Mucosa of gallbladder (tissue), 1 donor: ENCODE results near the gene PSIP1. TPM values are rescaled to one million over a fixed set of nuclear protein-coding genes. Genes with fewer than 3 reads are reported as not detected.
"Not testable (repeated sequence)": the region's sequence is repeated elsewhere in the genome, so short reads cannot be mapped to it uniquely, and the experiment has no call there.

Experiments
- DNase-seq: peaks from one replicate; pipeline ENCODE4 v3.0.0-alpha.2; 2020; ENCODE audit warnings: low spot score
- total RNA-seq: library from RNA; stranded (reverse); gene quantifications from one replicate; pipeline ENCODE4 v1.2.1, GENCODE V29; 2021
- donor health status: DM: no; HTN: no; CAD: no.

Gene PSIP1
- total RNA-seq, 1 donor from 2014 or later = 45.1 TPM

GRCh38 chr9:15505921-15506320 lies 4.8 kb downstream of the PSIP1 start:
- DNase-seq = no peak

DNA sequence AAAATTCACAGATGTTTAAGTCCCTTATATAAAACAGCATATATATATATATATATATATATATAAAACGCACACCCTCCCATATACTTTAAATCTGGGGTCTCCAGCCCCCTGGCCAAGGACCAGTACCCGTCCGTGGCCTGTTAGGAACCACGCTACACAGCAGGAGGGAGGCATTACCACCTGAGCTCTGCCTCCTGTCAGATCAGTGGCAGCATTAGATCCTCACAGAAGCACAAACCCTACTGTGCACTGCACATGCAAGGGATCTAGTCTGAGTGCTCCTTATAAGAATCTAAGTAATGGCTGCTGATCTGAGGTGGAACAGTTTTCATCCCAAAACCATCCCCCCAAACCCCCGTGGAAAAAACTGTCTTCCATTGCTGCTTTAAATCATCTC lies 9.0 kb downstream of the PSIP1 start:
- DNase-seq = no peak

- DNase-seq = no peak
Measured at GRCh38 chr9:15501179-15501578, 9.6 kb downstream of the PSIP1 start.

GRCh38 chr9:15499139-15499538 lies 11.6 kb downstream of the PSIP1 start:
- DNase-seq = no peak

DNA sequence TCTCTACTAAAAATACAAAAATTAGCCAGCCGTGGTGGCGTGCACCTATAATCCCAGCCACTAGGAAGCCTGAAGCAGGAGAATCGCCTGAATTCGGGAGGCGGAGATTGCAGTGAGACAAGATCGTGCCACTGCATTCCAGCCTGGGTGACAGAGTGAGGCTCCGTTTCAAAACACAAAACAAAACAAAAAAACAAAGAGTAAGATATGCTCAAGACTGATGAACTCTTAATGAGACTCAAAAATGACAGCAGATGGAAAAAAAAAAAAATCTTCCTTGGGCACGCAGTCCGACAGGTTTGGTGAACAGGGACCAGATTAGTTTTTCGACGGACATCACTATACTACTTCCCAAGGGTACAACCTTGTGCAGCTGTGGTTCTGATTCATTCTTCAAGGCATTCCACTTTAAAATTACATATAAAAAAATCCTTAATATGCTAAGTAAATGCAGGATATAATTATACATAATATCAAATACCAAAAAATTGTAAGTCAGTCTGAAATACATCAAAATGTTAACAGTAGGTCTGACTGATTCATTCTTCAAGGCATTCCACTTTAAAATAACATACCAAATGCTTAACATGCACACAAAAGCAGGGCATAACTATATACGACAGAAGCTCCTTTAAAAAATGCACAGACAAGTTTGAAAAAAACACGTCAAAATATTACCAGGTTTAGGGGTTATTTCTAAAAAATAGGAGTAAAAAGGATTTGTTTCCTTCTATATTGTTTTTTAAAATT lies 12.3 kb downstream of the PSIP1 start:
- no peak for DNase-seq

- DNase-seq = no peak
Measured at GRCh38 chr9:15492485-15493150, 18.2 kb downstream of the PSIP1 start.

- no peak for DNase-seq
Measured at GRCh38 chr9:15491950-15492349, 18.8 kb downstream of the PSIP1 start.

DNA sequence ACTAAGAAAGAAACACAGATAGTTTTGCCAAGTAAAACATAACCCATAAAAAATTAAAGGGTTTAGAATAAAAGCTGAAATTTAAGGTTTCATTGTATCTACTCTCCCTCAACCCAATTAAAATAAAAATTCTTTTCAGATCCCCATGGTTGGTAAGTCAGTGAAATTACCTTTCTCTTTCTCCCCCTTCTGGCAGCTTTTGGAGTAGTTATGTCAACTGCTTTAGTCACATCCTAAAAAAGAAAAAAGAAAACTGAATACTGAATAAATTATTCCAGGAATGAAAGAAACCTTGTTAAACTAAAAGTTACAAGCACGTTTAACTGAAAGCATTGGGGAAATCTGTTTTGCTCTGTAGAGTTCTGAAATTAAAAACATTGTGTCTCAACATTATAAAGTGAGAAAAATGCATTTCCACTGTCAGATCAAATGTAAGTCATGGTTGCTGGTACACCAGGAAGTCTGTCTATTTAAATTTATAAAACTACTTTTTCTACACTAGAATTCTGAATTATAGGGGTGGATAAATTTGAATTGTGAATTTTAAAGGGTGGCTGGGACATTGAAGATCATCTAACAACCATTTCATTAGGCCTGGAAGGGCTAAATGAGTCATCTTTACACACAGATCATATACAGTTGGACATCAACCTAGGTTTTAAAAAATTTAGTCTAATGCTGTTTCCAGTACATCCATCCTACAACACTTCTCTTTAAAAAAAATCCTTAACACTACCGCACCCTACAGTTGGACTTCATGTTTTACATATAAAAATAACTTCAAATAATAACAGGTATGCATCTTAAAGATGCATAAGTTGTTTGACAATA lies 24.7 kb downstream of the PSIP1 start:
- no peak for DNase-seq

GRCh38 chr9:15484802-15485201 lies 26.0 kb downstream of the PSIP1 start:
- no peak for DNase-seq

GRCh38 chr9:15482146-15482545 lies 28.6 kb downstream of the PSIP1 start:
- no peak for DNase-seq

DNA sequence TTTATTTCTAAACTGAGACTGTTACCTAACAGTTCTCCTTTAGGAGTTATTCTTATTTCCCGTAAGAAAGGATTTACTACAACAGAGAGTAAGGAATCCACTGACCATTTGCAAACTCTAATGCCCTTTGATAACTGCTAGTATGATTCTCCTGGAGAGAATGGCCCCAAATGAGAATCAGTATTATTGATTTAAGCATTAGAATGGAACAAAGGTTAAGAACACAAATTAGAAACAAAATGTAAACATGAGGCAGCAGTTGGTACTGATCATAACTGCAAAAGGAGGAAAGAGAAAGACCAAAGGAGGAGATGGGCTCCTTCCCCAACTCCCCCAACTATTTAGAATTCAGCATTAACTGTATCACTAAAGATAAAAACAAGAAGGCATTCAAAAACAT lies 30.7 kb downstream of the PSIP1 start:
- no peak for DNase-seq

- no peak for DNase-seq
Measured at GRCh38 chr9:15475923-15476536, 34.7 kb downstream of the PSIP1 start.

DNA sequence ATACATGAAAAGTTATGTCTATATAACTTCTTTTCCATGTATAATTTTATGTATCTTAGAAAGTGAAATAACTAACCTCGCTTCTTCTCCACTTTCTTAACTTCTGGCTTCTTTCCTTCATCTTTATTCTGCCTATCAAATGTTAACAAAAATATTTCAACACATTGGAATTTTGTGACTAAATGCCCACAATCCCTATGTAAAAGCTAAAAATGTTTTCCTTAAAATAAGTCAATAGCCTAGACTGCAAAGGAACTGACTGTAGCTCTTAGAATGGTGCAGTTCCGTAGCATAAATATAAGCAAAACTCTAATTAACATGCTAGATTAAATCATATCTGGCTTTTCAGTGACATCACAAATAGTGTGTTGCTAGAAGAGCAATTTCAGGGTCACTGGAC lies 40.9 kb downstream of the PSIP1 start:
- no peak for DNase-seq

- no peak for DNase-seq
Measured at GRCh38 chr9:15469406-15469805, 41.4 kb downstream of the PSIP1 start.

DNA sequence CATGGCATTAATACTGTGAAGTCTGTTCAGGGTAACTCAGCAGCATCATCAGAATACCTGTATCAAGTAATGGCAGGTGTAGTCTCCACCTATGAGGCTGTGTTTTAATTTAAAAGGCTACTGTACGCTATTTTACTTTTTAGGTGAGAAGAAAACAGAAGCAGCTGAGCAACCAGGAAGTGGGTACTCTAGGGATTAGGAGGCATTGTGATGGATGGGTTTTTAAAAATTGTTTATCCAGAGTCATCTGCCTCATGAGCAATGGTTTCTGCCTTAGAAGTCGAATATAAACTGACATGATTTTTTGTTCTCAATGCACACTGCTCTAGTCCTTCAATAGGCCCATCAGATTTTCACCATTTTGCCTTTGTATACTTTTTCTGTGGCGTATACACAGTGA lies 42.6 kb downstream of the PSIP1 start:
- DNase-seq = no peak

DNA sequence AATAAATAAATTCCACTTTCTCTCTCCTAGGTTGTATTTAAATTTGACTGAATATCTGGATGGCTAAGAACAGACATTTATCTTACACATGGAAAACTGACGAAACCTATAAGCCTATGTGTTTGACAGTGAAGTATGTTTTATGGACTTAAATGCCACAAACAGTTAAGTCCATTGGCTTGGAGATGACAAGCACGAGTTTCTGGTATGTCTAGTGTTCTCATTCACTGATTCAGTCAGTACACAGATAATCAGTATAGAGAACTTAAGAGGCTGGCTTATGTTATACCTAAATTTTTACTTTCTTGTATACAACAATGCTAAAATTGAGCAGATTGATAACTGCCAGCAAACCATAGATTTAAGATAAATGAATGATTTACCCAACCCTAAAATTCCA lies 49.2 kb downstream of the PSIP1 start:
- no peak for DNase-seq

DNA sequence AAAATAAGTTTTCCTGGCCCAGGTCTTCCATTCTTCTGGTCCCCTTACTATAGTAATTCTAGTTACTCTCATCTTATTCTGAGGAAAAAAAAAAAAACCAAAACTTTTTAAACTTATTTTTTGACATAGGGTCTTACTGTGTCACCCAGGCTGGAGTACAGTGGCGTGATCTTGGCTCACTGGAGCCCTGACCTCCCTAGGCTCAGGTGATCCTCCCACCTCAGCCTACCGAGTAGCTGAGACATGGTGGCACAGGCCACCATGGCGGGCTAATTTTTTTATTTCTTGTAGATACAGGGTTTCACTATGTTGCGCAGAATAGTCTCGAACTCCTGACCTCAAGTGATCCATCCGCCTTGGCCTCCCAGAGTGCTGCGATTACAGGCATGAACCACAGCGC lies 49.7 kb downstream of the PSIP1 start:
- DNase-seq = no peak

DNA sequence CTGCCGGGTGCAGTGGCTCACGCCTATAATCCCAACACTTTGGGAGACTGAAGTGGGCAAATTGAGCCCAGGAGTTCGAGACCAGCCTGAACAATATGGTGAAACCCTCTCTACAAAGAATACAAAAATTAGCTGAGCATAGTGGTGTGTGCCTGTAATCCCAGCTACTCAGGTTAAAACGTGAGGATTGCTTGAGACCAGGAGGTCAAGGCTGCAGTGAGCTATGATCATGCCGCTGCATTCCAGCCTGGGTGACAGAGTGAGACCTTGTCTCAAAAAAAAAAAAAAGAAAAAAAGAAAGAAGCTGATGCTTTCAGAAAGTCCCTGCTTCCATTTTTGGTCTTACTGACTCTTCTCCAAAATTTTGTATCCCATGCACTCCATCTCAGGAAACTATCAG lies 56.8 kb downstream of the PSIP1 start:
- DNase-seq = no peak

DNA sequence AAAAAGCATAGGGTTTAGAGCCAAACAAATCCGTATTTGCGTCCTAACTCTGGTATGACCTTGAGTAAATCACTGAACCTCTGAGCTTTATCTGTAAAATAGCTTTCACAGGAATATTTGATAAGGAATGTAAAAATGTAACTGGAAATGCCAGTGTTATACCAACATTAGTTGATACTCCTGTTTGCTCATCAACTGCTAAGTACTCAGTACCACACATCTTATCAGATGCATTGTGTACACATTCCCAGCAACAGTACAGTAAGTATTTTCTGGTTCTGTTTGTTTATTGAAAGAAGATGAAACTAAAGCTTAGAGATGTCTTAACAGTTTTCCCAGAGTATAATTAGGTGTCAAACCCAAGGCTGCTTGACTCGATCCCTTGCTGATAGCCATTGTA lies 66.6 kb downstream of the PSIP1 start:
- DNase-seq = no peak

- DNase-seq = not testable (repeated sequence)
Measured at GRCh38 chr9:15442264-15442663, 68.5 kb downstream of the PSIP1 start.

DNA sequence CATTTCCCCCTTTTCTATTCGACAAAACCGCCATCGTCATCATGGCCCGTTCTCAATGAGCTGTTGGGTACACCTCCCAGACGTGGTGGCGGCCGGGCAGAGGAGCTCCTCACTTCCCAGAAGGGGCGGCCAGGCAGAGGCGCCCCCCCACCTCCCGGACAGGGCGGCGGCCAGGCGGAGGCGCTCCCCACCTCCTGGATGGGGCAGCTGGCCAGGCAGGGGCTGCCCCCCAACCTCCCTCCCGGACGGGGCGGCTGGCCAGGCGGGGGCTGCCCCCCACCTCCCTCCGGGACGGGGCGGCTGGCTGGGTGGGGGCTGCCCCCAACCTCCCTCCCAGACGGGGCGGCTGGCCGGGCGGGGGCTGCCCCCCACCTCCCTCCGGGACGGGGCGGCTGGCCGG lies 68.9 kb downstream of the PSIP1 start:
- not testable (repeated sequence) for DNase-seq

DNA sequence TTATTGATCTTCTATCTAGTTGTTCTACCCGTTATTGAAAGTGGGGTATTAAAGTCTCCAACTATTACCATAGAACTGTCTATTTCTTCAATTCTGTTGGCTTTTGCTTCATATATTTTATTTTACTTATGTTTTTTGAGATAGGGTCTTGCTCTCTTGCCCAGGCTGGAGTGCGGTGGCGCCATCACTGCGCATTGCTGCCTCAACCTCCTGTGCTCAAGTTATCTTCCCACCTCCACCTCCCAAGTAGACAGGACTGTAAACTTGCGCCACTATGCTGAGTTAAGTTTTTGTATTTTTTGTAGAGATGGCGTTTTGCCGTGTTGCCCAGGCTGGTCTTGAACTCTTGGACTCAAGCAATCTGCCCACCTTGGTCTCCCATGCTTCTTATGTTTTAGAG lies 71.9 kb downstream of the PSIP1 start:
- DNase-seq = no peak
